Muscle layer of duodenum (tissue), 2 donors: ENCODE measurements around the gene DTYMK.

Experiments used
- H3K27ac ChIP-seq: one replicate; pipeline ENCODE4 v1.7.0; 2013; ENCODE audit warnings: mild to moderate bottlenecking, low read length
- H3K27me3 ChIP-seq: one replicate; pipeline ENCODE4 v1.7.0; 2013; ENCODE audit warnings: low read depth, mild to moderate bottlenecking, control low read depth, low read length
- H3K36me3 ChIP-seq, 2 donors: one replicate each; pipeline ENCODE4 v1.7.0; 2013; ENCODE audit warnings: low read length in 2 of 2, control low read depth in 1 of 2, mild to moderate bottlenecking in 1 of 2; ENCODE audit not compliant: insufficient read depth in 2 of 2, control insufficient read depth in 1 of 2
- H3K4me1 ChIP-seq, 2 donors: one replicate each; pipeline ENCODE4 v1.7.0; 2013; ENCODE audit warnings: low read length in 2 of 2, mild to moderate bottlenecking in 2 of 2, control low read depth in 1 of 2, moderate library complexity in 1 of 2; ENCODE audit not compliant: insufficient read depth in 2 of 2, control insufficient read depth in 1 of 2
- H3K4me3 ChIP-seq, 2 donors: one replicate each; pipeline ENCODE4 v1.7.0; 2013; ENCODE audit warnings: low read length in 2 of 2, low read depth in 1 of 2, mild to moderate bottlenecking in 1 of 2
- H3K9me3 ChIP-seq, 2 donors: one replicate each; pipeline ENCODE4 v1.7.0; 2013; ENCODE audit warnings: low read length in 2 of 2, control low read depth in 1 of 2, mild to moderate bottlenecking in 1 of 2; ENCODE audit not compliant: control insufficient read depth in 1 of 2
- donor health status: healthy.

DTYMK gene

GRCh38 chr2:241678784-241679540 lies 7.7 kb downstream of the DTYMK start:
- H3K9me3 ChIP-seq: no peaks in the 10 kb centered on the region
- peaks cover 23 to 44% of the 10 kb centered on the region in 2 donors for H3K36me3 ChIP-seq
- H3K27me3 ChIP-seq: no peaks in the 10 kb centered on the region
- peaks cover 0 to 6% of the 10 kb centered on the region in 2 donors for H3K4me1 ChIP-seq
- H3K4me3 ChIP-seq: no peak overlapping the region
- no peak overlapping the region for H3K27ac ChIP-seq

DNA sequence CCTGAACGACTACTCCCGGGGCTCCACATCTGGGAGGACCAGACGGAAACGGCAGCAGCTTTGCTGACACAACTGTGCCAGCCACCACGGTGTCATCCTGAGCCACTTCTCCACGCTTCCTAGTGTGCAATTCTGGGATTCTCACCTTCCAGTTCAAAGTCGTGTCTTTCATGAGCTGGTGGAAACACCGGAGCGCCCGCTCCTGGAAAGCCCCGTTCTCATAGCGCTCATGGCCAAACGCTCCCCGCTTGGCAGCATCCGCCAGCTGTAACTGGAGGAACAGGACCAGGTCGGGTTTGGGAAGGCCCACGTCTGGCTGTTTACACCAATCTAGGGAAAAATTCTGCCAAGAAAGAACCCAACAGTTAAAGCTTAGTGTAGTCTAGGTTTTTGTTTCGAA lies 8.3 kb downstream of the DTYMK start:
- H3K27ac ChIP-seq: no peak overlapping the region
- no peaks in the 10 kb centered on the region for H3K9me3 ChIP-seq
- H3K27me3 ChIP-seq: no peaks in the 10 kb centered on the region
- peaks cover 23 to 47% of the 10 kb centered on the region in 2 donors for H3K36me3 ChIP-seq
- H3K4me3 ChIP-seq: no peak overlapping the region
- peaks cover 0 to 6% of the 10 kb centered on the region in 2 donors for H3K4me1 ChIP-seq

- Histone ChIP-seq H3K27ac (no peak overlapping the region), H3K9me3 (no peaks in the 10 kb centered on the region), H3K27me3 (no peaks in the 10 kb centered on the region), H3K4me3 (no peak overlapping the region), H3K4me1 (peaks cover 0 to 6% of the 10 kb centered on the region in 2 donors), H3K36me3 (peaks cover 23 to 56% of the 10 kb centered on the region in 2 donors)
These were observed 9.2 kb downstream of the DTYMK start for GRCh38 chr2:241677392-241677791.

DNA sequence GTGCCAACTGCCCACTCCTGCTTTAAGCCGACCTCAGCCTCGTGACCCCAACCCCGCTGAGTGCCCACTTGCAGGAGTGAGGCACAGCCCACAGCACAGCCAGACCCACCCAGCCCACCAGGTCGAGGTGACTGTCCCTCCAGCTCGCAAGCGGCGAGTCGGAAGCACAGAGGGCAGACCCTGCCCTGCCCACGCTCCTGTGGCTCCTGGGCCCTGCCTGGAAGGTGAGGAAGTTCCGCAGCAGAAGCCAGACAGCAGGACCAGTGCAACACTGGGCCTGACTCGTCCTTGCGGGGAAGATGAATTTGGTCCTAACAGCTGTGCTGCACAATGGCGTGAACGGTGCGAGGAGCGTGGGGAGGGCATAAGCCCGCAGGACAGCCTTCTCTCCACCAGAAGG lies 9.9 kb downstream of the DTYMK start:
- H3K27me3 ChIP-seq: no peaks in the 10 kb centered on the region
- peaks cover 0 to 6% of the 10 kb centered on the region in 2 donors for H3K4me1 ChIP-seq
- H3K9me3 ChIP-seq: no peaks in the 10 kb centered on the region
- H3K4me3 ChIP-seq: no peak overlapping the region
- H3K36me3 ChIP-seq: peaks cover 23 to 63% of the 10 kb centered on the region in 2 donors
- H3K27ac ChIP-seq: no peak overlapping the region

- no peaks in the 10 kb centered on the region for H3K27me3 ChIP-seq
- H3K4me1 ChIP-seq: peaks cover 0 to 2% of the 10 kb centered on the region in 2 donors
- H3K27ac ChIP-seq: no peak overlapping the region
- peaks cover 21 to 71% of the 10 kb centered on the region in 2 donors for H3K36me3 ChIP-seq
- no peaks in the 10 kb centered on the region for H3K9me3 ChIP-seq
- H3K4me3 ChIP-seq: no peak overlapping the region
These were observed 10.7 kb downstream of the DTYMK start for GRCh38 chr2:241675885-241676284.

- H3K27ac ChIP-seq: no peak overlapping the region
- no peak overlapping the region for H3K4me3 ChIP-seq
- H3K27me3 ChIP-seq: no peaks in the 10 kb centered on the region
- H3K4me1 ChIP-seq: no peaks in the 10 kb centered on the region
- peaks cover 23 to 73% of the 10 kb centered on the region in 2 donors for H3K36me3 ChIP-seq
- H3K9me3 ChIP-seq: no peaks in the 10 kb centered on the region
These were observed 12.6 kb downstream of the DTYMK start for GRCh38 chr2:241673797-241674725.

GRCh38 chr2:241673189-241673663 lies 13.4 kb downstream of the DTYMK start:
- no peaks in the 10 kb centered on the region for H3K4me1 ChIP-seq
- peaks cover 23 to 74% of the 10 kb centered on the region in 2 donors for H3K36me3 ChIP-seq
- H3K9me3 ChIP-seq: no peaks in the 10 kb centered on the region
- no peak overlapping the region for H3K4me3 ChIP-seq
- H3K27me3 ChIP-seq: no peaks in the 10 kb centered on the region
- no peak overlapping the region for H3K27ac ChIP-seq

DNA sequence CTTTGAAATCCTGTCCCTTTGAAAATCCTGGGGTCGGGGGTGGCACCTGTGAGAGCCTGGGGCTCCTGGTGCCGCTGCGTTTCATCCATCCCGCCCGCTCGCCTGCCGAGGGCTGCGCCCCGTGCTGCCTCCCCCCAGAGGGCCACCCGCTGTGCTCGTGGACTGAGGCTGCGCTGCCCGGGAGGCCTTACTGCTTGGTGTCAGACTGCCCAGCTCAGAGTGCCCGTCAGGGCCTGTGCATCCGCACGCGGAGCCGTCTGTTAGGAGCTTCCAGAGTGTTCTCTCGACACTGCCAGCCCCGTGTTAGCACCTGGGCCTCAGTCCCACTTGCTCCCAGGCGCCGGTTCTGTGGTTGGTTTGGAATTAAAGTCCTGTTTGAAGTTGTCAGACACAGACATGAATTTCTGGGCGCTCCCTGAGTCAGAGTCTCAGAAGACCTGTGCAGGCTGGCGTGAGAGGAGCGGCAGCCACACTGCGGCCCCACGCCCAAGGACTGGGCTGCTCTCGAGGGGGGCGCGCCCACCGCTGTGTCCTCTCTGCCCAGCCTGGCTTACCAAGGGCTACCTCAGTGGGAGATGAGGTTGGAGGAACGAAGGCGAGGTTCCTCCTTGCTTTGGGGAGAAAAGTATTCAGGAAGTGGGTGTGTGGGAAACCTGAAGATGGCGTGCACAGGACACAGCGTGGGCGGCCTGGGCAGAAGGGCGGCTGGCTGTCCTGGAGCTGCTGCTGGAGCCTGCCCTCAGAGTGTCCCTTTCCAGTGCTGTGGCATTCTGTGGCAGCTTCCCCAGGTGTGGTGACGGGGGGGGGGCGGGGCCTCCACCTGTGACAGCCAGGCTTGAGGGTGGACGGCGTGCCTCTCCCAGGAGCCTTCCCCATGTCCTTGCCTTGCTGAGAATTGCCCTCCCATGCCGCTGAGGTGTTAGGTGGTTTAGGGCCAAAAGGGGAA lies 14.1 kb downstream of the DTYMK start:
- Histone ChIP-seq H3K36me3 (peaks cover 23 to 74% of the 10 kb centered on the region in 2 donors), H3K27me3 (no peaks in the 10 kb centered on the region)

GRCh38 chr2:241671457-241672240 lies 15.0 kb downstream of the DTYMK start:
- Histone ChIP-seq H3K4me3 (no peak overlapping the region), H3K36me3 (peaks cover 19 to 72% of the 10 kb centered on the region in 2 donors), H3K27ac (no peak overlapping the region), H3K27me3 (no peaks in the 10 kb centered on the region), H3K9me3 (no peaks in the 10 kb centered on the region), H3K4me1 (no peaks in the 10 kb centered on the region)

More for the DNA sequence above, 14.1 kb downstream of the DTYMK start:
- H3K4me3 ChIP-seq: no peak overlapping the region
- no peaks in the 10 kb centered on the region for H3K4me1 ChIP-seq
- no peak overlapping the region for H3K27ac ChIP-seq
- H3K9me3 ChIP-seq: no peaks in the 10 kb centered on the region
